Stimulated activated CD8-positive, alpha-beta memory T cell treated with anti-CD3 and anti-CD28 coated beads, Interleukin-12 subunit alpha, Interleukin-12 subunit beta, amount 100 ng/mL, for 4 hours (primary cell): Measurements from ENCODE around the gene NAXE.
"Not testable (repeated sequence)": the region's sequence is repeated elsewhere in the genome, so short reads cannot be mapped to it uniquely, and the experiment has no call there.

Experiments used
- DNase-seq: peaks from one replicate; pipeline ENCODE4 v3.0.0-alpha.2; 2020; ENCODE audit warnings: low read depth

The NAXE gene

GRCh38 chr1:156593661-156593989, 2.0 kb downstream of the NAXE start:
- no peak for DNase-seq

- DNase-seq: no peak
These were observed 2.6 kb downstream of the NAXE start for GRCh38 chr1:156594190-156594589.

GRCh38 chr1:156595016-156595415, 3.4 kb downstream of the NAXE start:
- DNase-seq: no peak

- no peak for DNase-seq
These were observed 4.8 kb downstream of the NAXE start for GRCh38 chr1:156596426-156596825.

GRCh38 chr1:156598125-156598524, 6.5 kb downstream of the NAXE start:
- DNase-seq: no peak

- DNase-seq: no peak
These were observed 7.3 kb downstream of the NAXE start for GRCh38 chr1:156598731-156599432.

GRCh38 chr1:156599811-156600210, 8.2 kb downstream of the NAXE start:
- DNase-seq: no peak

- DNase-seq: no peak
These were observed 9.2 kb downstream of the NAXE start for GRCh38 chr1:156600733-156601121.

- peak; percentile 61 for DNase-seq
These were observed 9.7 kb downstream of the NAXE start, which contains the start of gene GPATCH4 for GRCh38 chr1:156601122-156601830. TSS of gene GPATCH4 (minus strand) at chr1:156601479.

GRCh38 chr1:156601892-156602291, 10.3 kb downstream of the NAXE start:
- DNase-seq: no peak

GRCh38 chr1:156602557-156602993, 11.0 kb downstream of the NAXE start:
- no peak for DNase-seq

GRCh38 chr1:156607344-156607743, 15.8 kb downstream of the NAXE start:
- DNase-seq: not testable (repeated sequence)

- DNase-seq: no peak
These were observed 16.6 kb downstream of the NAXE start for GRCh38 chr1:156608036-156608674.

GRCh38 chr1:156608981-156609380, 17.4 kb downstream of the NAXE start:
- peak; percentile 20 for DNase-seq

GRCh38 chr1:156610072-156610471, 18.5 kb downstream of the NAXE start:
- not testable (repeated sequence) for DNase-seq

- no peak for DNase-seq
These were observed 21.1 kb downstream of the NAXE start for GRCh38 chr1:156612666-156613065.

- no peak for DNase-seq
These were observed 24.4 kb downstream of the NAXE start for GRCh38 chr1:156615946-156616345.

- no peak for DNase-seq
These were observed 24.9 kb downstream of the NAXE start for GRCh38 chr1:156616463-156616862.

- DNase-seq: no peak
These were observed 27.4 kb downstream of the NAXE start, which contains the start of gene HAPLN2 for GRCh38 chr1:156618853-156619581. TSS of gene HAPLN2 (plus strand) at chr1:156619415. CDS start at chr1:156623491, 4,076 bp downstream.

- DNase-seq: no peak
These were observed 28.0 kb downstream of the NAXE start for GRCh38 chr1:156619582-156619955.

GRCh38 chr1:156622581-156623297, 31.2 kb downstream of the NAXE start:
- no peak for DNase-seq
